Mucosa of stomach (tissue), 1 donor: ENCODE measurements around the gene DGLUCY.

Experiments
- H3K27me3 ChIP-seq: one replicate; pipeline ENCODE4 v1.7.0; 2013; ENCODE audit warnings: mild to moderate bottlenecking, low read length; ENCODE audit not compliant: control insufficient read depth, insufficient read depth
- H3K36me3 ChIP-seq: one replicate; pipeline ENCODE4 v1.7.0; 2013; ENCODE audit warnings: low read length; ENCODE audit not compliant: control insufficient read depth, insufficient read depth
- H3K4me1 ChIP-seq: one replicate; pipeline ENCODE4 v1.7.0; 2013; ENCODE audit warnings: mild to moderate bottlenecking, low read length; ENCODE audit not compliant: control insufficient read depth, insufficient read depth
- H3K4me3 ChIP-seq: one replicate; pipeline ENCODE4 v1.7.0; 2013; ENCODE audit warnings: low read length
- H3K9ac ChIP-seq: one replicate; pipeline ENCODE4 v1.7.0; 2013; ENCODE audit warnings: mild to moderate bottlenecking, low read length, moderate library complexity
- H3K9me3 ChIP-seq: one replicate; pipeline ENCODE4 v1.7.0; 2013; ENCODE audit warnings: mild to moderate bottlenecking, low read length, moderate library complexity; ENCODE audit not compliant: control insufficient read depth
- donor health status: Pancreatic carcinoma.

The DGLUCY gene

GRCh38 chr14:91159182-91159581 is 45.3 kb downstream of the DGLUCY start:
- H3K9ac ChIP-seq, result no peak overlapping the region
- H3K4me3 ChIP-seq, result no peak overlapping the region
- no peaks in the 10 kb centered on the region for H3K27me3 ChIP-seq
- peaks cover 14% of the 10 kb centered on the region for H3K4me1 ChIP-seq
- no peaks in the 10 kb centered on the region for H3K9me3 ChIP-seq
- peaks cover 6% of the 10 kb centered on the region for H3K36me3 ChIP-seq

- Histone ChIP-seq H3K27me3 (no peaks in the 10 kb centered on the region), H3K4me1 (peaks cover 14% of the 10 kb centered on the region), H3K9me3 (no peaks in the 10 kb centered on the region), H3K9ac (no peak overlapping the region), H3K36me3 (peaks cover 6% of the 10 kb centered on the region), H3K4me3 (no peak overlapping the region)
These were observed 46.0 kb downstream of the DGLUCY start for GRCh38 chr14:91159906-91160305.

- H3K27me3 ChIP-seq, result no peaks in the 10 kb centered on the region
- H3K36me3 ChIP-seq, result peaks cover 12% of the 10 kb centered on the region
- peaks cover 6% of the 10 kb centered on the region for H3K4me1 ChIP-seq
- no peak overlapping the region for H3K9ac ChIP-seq
- no peaks in the 10 kb centered on the region for H3K9me3 ChIP-seq
- H3K4me3 ChIP-seq, result no peak overlapping the region
These were observed 49.4 kb downstream of the DGLUCY start for GRCh38 chr14:91163316-91163715.

GRCh38 chr14:91164676-91165075 is 50.8 kb downstream of the DGLUCY start:
- Histone ChIP-seq H3K4me1 (peaks cover 6% of the 10 kb centered on the region), H3K4me3 (no peak overlapping the region), H3K9ac (no peak overlapping the region), H3K36me3 (peaks cover 16% of the 10 kb centered on the region), H3K9me3 (no peaks in the 10 kb centered on the region), H3K27me3 (no peaks in the 10 kb centered on the region)

- no peak overlapping the region for H3K4me3 ChIP-seq
- no peaks in the 10 kb centered on the region for H3K27me3 ChIP-seq
- H3K9ac ChIP-seq, result no peak overlapping the region
- peaks cover 15% of the 10 kb centered on the region for H3K4me1 ChIP-seq
- H3K9me3 ChIP-seq, result no peaks in the 10 kb centered on the region
- H3K36me3 ChIP-seq, result peaks cover 10% of the 10 kb centered on the region
These were observed 53.5 kb downstream of the DGLUCY start for GRCh38 chr14:91167380-91167770.

- peaks cover 15% of the 10 kb centered on the region for H3K36me3 ChIP-seq
- no peaks in the 10 kb centered on the region for H3K9me3 ChIP-seq
- no peaks in the 10 kb centered on the region for H3K27me3 ChIP-seq
- H3K9ac ChIP-seq, result no peak overlapping the region
- peaks cover 22% of the 10 kb centered on the region for H3K4me1 ChIP-seq
- no peak overlapping the region for H3K4me3 ChIP-seq
These were observed 56.1 kb downstream of the DGLUCY start for GRCh38 chr14:91169951-91170350.

GRCh38 chr14:91170504-91171121 is 56.7 kb downstream of the DGLUCY start:
- H3K4me3 ChIP-seq, result no peak overlapping the region
- peaks cover 22% of the 10 kb centered on the region for H3K4me1 ChIP-seq
- peaks cover 21% of the 10 kb centered on the region for H3K36me3 ChIP-seq
- no peaks in the 10 kb centered on the region for H3K27me3 ChIP-seq
- H3K9ac ChIP-seq, result no peak overlapping the region
- no peaks in the 10 kb centered on the region for H3K9me3 ChIP-seq

- Histone ChIP-seq H3K4me1 (peaks cover 22% of the 10 kb centered on the region), H3K4me3 (no peak overlapping the region), H3K36me3 (peaks cover 21% of the 10 kb centered on the region), H3K27me3 (no peaks in the 10 kb centered on the region), H3K9me3 (no peaks in the 10 kb centered on the region), H3K9ac (no peak overlapping the region)
These were observed 57.4 kb downstream of the DGLUCY start for GRCh38 chr14:91171291-91171690.

GRCh38 chr14:91173221-91173670 is 59.4 kb downstream of the DGLUCY start:
- Histone ChIP-seq H3K4me3 (no peak overlapping the region), H3K9me3 (no peaks in the 10 kb centered on the region), H3K36me3 (peaks cover 21% of the 10 kb centered on the region), H3K4me1 (peaks cover 22% of the 10 kb centered on the region), H3K9ac (peak overlapping the region; percentile 23), H3K27me3 (no peaks in the 10 kb centered on the region)

GRCh38 chr14:91173904-91174303 is 60.0 kb downstream of the DGLUCY start:
- Histone ChIP-seq H3K36me3 (peaks cover 16% of the 10 kb centered on the region), H3K4me1 (peaks cover 22% of the 10 kb centered on the region), H3K9me3 (no peaks in the 10 kb centered on the region), H3K9ac (no peak overlapping the region), H3K4me3 (no peak overlapping the region), H3K27me3 (no peaks in the 10 kb centered on the region)

GRCh38 chr14:91175291-91176201 is 61.7 kb downstream of the DGLUCY start:
- Histone ChIP-seq H3K27me3 (no peaks in the 10 kb centered on the region), H3K9ac (no peak overlapping the region), H3K9me3 (no peaks in the 10 kb centered on the region), H3K36me3 (peaks cover 16% of the 10 kb centered on the region), H3K4me1 (peaks cover 15% of the 10 kb centered on the region), H3K4me3 (no peak overlapping the region)
